ENCODE measurements around the gene TEDC2. TPM values are rescaled to one million over a fixed set of nuclear protein-coding genes. Genes with fewer than 3 reads are reported as not detected.

Gene TEDC2
- total and polyA plus RNA-seq, 9 of the 15 experiments (the other 6 are each of a cell fraction or from before 2014, with no cell fraction given), result 0.75 to 57.0 (median 17.6) TPM

GRCh38 chr16:2459647-2460390 lies at the start of gene TEDC2 (continued):
- TF ChIP-seq MGA (IDR thresholded peaks at IDR 0.05) (peak; percentile 79), RBM39 (optimal IDR thresholded peaks at IDR 0.05; ENCODE audit: low read depth, low read length) (peak; percentile 53), ZBTB40 (IDR thresholded peaks at IDR 0.05) (peak; percentile 81), ZBTB40 (CRISPR knock-in tag; IDR thresholded peaks at IDR 0.05) (no peak), GTF2A2 (tag; IDR thresholded peaks at IDR 0.05) (no peak), KLF13 (tag; IDR thresholded peaks at IDR 0.05; ENCODE audit: borderline replicate concordance, low read depth) (peak; percentile 60; the same call in 1 of the 2 replicates)

Measured in K562 (cell line).